ENCODE measurements around the gene TRIM32.

DNA sequence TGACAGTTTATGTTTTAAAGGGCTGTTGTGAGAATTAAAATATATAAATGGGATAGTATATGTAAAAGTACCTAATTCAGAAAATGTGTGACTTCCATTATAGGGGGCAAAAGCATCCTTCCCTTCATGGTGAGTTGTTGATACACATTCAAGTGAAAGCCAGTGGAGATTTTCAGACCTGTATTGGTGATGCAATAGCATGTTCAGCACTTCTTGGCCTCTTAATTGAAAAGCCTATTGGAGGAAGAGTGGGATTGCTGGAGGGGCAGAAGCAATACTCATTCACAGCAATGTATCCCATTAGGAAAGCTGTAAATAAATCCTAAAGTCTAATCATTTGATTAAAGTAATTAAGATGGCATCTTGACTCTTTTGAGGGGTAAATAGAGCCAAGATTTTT is 17.4 kb downstream of the TRIM32 start:
- TF ChIP-seq, protein P1, sequence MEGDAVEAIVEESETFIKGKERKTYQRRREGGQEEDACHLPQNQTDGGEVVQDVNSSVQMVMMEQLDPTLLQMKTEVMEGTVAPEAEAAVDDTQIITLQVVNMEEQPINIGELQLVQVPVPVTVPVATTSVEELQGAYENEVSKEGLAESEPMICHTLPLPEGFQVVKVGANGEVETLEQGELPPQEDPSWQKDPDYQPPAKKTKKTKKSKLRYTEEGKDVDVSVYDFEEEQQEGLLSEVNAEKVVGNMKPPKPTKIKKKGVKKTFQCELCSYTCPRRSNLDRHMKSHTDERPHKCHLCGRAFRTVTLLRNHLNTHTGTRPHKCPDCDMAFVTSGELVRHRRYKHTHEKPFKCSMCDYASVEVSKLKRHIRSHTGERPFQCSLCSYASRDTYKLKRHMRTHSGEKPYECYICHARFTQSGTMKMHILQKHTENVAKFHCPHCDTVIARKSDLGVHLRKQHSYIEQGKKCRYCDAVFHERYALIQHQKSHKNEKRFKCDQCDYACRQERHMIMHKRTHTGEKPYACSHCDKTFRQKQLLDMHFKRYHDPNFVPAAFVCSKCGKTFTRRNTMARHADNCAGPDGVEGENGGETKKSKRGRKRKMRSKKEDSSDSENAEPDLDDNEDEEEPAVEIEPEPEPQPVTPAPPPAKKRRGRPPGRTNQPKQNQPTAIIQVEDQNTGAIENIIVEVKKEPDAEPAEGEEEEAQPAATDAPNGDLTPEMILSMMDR (conservative IDR thresholded peaks at IDR 0.05; ENCODE audit: low read depth, low read length): no peak
- TF ChIP-seq EZH2 (IDR thresholded peaks at IDR 0.05; ENCODE audit: low read length, unreplicated experiment) (no peak), EZH2phosphoT487 (IDR thresholded peaks at IDR 0.05; ENCODE audit: borderline replicate concordance, low read length) (no peak)

Data from PC-3 (cell line).